ENCODE results near the gene P2RX4.

DNA sequence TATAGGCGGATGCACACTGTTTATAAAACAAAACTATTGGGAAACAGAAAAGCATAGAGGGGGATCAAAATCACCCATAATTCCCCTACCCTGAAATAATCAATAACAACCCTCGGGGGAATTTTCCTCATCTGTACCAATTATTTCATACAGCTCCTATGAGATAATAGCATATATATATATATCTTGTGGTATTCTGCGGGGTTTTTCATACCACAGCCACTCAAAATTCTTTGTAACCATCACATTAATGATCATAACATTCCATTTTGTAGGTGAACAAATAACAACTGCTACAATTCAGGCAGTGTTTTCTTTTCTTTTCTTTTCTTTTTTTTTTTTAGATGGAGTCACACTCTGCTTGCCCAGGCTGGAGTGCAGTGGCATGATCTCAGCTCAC lies 42.0 kb upstream of the P2RX4 start:
- no peak for TF ChIP-seq RCOR1 (IDR thresholded peaks at IDR 0.05; ENCODE audit: insufficient replicate concordance, low read length)
- no peak for TF ChIP-seq MAFK (IDR thresholded peaks at IDR 0.05; ENCODE audit: low read depth, low read length)
- no peak for TF ChIP-seq CEBPB (IDR thresholded peaks at IDR 0.05; ENCODE audit: low read depth, low read length)
- no peak for TF ChIP-seq NFE2L2 (IDR thresholded peaks at IDR 0.05; ENCODE audit: low read depth, low read length)
- no peak for TF ChIP-seq SMC3 (IDR thresholded peaks at IDR 0.05; ENCODE audit: low read depth, low read length)
- no peak for TF ChIP-seq RAD21 (IDR thresholded peaks at IDR 0.05; ENCODE audit: low read length)
- TF ChIP-seq POLR2A (IDR thresholded peaks at IDR 0.05; ENCODE audit: low read depth, low read length) = no peak
- TF ChIP-seq, protein P1, sequence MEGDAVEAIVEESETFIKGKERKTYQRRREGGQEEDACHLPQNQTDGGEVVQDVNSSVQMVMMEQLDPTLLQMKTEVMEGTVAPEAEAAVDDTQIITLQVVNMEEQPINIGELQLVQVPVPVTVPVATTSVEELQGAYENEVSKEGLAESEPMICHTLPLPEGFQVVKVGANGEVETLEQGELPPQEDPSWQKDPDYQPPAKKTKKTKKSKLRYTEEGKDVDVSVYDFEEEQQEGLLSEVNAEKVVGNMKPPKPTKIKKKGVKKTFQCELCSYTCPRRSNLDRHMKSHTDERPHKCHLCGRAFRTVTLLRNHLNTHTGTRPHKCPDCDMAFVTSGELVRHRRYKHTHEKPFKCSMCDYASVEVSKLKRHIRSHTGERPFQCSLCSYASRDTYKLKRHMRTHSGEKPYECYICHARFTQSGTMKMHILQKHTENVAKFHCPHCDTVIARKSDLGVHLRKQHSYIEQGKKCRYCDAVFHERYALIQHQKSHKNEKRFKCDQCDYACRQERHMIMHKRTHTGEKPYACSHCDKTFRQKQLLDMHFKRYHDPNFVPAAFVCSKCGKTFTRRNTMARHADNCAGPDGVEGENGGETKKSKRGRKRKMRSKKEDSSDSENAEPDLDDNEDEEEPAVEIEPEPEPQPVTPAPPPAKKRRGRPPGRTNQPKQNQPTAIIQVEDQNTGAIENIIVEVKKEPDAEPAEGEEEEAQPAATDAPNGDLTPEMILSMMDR (conservative IDR thresholded peaks at IDR 0.05; ENCODE audit: low read depth, low read length) = no peak
- no peak for TF ChIP-seq RFX5 (IDR thresholded peaks at IDR 0.05; ENCODE audit: low read depth, low read length)
- TF ChIP-seq, protein P2, sequence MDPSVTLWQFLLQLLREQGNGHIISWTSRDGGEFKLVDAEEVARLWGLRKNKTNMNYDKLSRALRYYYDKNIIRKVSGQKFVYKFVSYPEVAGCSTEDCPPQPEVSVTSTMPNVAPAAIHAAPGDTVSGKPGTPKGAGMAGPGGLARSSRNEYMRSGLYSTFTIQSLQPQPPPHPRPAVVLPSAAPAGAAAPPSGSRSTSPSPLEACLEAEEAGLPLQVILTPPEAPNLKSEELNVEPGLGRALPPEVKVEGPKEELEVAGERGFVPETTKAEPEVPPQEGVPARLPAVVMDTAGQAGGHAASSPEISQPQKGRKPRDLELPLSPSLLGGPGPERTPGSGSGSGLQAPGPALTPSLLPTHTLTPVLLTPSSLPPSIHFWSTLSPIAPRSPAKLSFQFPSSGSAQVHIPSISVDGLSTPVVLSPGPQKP (IDR thresholded peaks at IDR 0.05; ENCODE audit: borderline replicate concordance, low read depth, low read length) = no peak
- no peak for TF ChIP-seq MXI1 (IDR thresholded peaks at IDR 0.05; ENCODE audit: borderline replicate concordance, low read depth, low read length)
- TF ChIP-seq CHD1 (IDR thresholded peaks at IDR 0.05; ENCODE audit: low read depth, low read length) = no peak
